ENCODE data around the gene NAA25.
A peak's percentile ranks its signal among the peaks of the same experiment; 100 is the strongest.

Gene NAA25

DNA sequence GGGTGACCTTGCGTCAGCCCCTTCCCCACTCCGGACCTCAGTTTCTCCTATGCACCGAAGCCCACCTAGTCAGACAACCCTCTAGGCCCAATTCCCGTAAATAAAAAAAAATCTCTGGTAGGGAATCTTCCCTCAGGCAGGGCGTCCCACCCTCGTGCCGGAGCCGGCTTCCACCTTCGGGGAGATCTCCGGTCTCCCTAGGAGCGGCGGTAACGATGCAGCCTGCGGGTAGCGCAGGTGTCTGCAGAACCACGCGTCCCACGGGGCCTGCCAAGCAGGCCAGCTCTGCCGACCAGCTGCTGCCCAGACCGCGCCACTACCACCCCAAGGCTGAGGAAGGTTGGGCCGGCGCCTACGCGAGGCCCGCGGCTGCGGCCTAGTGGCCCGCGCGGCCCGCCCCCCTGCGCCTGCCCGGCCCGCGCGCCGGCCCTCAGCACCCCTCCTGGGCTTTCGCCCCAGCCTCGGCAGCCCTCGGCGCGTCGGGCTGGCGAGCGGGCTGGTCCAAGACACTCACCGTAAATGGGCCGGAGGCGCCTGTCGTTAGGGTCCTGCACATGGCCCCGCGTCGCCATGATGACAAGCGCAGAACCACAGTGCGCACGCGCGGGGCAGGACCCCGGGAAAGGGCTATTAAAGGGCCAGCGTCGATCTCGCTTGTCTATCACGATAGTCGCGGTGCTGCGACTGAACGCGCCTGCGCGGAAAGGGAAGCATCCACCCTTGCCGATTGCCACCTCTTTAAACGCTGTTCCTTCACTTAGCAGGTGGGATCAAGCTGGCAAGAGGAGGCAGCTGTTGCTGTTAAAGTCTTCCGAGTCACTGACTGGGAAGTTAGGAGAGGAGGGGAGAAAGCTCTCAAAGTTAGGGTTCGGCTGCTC, at the start of gene NAA25:
Gene NAA25 (minus strand): TSS at position 582 of the 878 bp plus-strand sequence. CDS start 10 bp downstream, at position 572.
- peak; percentile 81 for DNase-seq (ENCODE audit: low read depth)

DNA sequence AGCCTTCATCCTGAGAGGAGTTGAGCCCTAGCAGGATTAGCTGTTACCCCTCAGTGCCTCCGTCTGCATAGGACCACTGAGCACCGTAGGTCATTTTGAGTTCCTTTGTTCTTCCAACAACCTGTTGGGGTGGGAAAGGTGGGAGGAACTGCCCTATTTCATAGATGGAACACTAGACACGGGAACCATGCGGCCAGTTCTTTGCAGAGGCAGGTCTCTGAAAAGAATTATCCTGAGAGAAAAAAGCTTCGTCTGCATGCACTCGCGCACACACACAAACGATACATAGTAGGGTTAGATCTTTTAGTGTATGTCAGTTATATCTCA, 45.3 kb upstream of the NAA25 start:
- DNase-seq (ENCODE audit: low read depth): no peak

DNA sequence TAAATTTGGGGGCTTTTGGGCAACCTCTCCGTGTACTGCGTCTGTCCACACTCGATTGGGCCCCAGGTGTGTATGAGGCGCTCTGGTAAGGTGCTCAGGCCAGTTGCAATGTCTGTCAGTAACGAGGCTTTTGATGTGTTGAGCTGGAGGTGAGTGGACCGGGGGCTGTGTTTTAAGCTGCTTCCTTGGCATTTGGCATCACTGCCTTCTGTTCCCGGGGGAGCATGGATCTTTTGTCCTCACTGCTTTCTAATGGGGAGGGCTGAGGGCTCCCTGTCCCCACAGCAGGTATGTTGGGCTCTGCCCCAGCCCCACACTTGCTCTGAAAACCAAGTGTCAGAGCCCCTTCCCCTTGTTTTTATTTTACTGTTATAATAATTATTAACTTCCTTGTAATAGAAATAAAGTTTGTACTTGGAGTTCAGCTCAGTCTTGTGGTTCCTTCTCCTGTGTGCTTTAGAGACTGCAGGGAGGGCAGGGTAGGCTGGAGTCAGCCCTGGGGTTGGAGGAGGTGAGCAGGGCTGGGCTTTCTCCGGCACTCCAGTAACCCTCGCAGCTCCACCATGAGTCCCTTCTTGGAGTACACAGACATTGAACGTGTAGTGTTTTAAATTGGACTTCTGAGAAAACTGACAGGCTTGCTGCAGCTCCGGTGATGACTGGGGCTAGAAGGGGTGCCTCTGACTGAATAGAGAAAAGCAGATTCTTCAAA, 44.8 kb upstream of the NAA25 start:
- DNase-seq (ENCODE audit: low read depth): no peak

- DNase-seq (ENCODE audit: low read depth): no peak
These were observed 43.4 kb upstream of the NAA25 start for GRCh38 chr12:112151766-112152541.

- no peak for DNase-seq (ENCODE audit: low read depth)
These were observed 41.0 kb upstream of the NAA25 start for GRCh38 chr12:112149596-112149995.

GRCh38 chr12:112148031-112148513, 39.5 kb upstream of the NAA25 start:
- DNase-seq (ENCODE audit: low read depth): no peak

- no peak for DNase-seq (ENCODE audit: low read depth)
These were observed 37.5 kb upstream of the NAA25 start for GRCh38 chr12:112146123-112146522.

DNA sequence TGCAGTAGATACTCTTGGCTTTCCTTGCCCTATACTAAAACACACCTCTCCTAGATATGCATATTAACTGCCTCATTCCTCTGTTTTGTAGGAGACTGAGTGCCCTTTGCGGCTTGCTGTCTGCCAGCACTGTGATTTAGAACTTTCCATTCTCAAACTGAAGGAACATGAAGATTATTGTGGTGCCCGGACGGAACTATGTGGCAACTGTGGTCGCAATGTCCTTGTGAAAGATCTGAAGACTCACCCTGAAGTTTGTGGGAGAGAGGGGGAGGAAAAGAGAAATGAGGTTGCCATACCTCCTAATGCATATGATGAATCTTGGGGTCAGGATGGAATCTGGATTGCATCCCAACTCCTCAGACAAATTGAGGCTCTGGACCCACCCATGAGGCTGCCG, 32.1 kb upstream of the NAA25 start:
- DNase-seq (ENCODE audit: low read depth): no peak

DNA sequence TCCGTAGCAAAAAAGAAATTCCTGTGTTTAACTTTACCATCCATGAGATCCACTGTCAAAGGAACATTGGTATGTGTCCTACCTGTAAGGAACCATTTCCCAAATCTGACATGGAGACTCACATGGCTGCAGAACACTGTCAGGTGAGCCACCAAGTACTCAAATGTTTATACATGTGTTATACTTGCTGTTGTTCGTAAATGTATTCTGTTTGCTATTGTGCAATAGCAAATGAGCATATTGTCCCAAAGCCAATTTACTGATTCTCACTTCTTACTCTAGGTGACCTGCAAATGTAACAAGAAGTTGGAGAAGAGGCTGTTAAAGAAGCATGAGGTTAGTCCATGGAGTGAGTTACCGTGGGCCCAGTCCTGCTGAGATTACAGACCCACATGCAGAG, 26.1 kb upstream of the NAA25 start:
- no peak for DNase-seq (ENCODE audit: low read depth)

GRCh38 chr12:112133418-112133817, 24.8 kb upstream of the NAA25 start:
- DNase-seq (ENCODE audit: low read depth): no peak

DNA sequence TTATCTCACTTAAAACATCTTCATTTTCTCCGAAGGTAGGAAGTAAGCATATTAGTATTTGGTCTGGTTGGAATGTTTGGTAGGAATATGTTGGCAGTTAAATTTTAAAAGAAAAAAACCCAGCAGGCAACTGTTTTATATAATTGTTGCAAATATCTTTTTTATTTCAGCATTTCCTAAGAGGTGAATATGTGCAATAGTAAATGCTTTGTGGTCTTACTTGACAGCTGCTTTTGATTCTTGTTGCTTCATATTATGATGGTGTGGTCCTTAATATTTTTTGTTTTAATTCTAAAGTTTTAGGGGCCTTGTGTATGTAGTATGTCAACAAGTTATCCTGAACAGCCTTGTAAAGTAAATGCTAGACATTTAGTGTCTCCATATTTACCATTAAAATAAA, 23.1 kb upstream of the NAA25 start:
- DNase-seq (ENCODE audit: low read depth): no peak

DNA sequence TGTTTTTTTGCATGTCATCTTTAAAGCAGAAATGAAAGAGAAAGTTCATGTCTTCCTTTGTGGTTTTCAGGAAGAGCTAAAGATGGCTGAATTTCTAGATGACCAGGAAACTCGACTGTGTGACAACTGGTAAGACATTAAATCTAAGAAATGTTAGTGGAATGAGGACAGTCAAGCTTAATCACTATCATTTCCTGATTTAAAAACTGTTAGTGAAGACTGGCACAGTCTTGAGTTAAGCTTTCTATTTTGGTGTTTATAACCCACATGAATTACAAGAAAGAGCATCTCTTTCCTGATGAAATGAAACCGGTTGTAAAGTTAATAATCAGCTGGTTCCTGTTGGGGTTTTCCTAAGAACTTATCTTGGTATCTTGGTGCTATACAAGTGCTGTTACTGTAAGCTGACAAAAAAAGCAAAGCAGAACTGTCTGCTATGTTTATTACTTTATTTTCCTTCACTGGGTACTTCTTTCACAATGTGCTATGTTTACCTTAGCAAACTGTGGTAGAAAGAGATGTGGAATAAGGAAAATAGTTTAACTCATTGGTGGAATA, 21.9 kb upstream of the NAA25 start:
- no peak for DNase-seq (ENCODE audit: low read depth)

GRCh38 chr12:112126911-112127310, 18.3 kb upstream of the NAA25 start:
- no peak for DNase-seq (ENCODE audit: low read depth)

DNA sequence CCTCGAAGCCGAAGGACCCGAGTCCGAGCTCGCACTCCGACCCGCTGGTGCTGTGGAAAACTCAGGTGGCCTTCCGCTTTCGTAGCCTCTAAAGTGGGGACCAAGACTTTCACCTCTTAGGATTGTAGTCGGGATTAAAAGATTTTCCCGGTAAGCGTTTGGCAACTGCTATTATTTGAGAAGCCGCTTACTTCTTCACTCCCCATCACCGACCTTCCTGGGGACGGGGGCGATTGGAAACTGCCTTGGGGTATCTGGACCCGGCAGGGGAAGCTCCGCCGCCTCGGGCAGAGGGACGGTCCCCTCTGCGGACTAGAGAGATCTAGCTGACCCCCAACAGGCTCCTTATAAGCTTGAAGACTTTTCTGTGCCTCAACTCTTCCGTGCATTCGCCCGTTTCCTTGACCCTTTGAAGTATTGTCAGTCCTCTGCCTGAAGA, 17.4 kb upstream of the NAA25 start:
- no peak for DNase-seq (ENCODE audit: low read depth)

DNA sequence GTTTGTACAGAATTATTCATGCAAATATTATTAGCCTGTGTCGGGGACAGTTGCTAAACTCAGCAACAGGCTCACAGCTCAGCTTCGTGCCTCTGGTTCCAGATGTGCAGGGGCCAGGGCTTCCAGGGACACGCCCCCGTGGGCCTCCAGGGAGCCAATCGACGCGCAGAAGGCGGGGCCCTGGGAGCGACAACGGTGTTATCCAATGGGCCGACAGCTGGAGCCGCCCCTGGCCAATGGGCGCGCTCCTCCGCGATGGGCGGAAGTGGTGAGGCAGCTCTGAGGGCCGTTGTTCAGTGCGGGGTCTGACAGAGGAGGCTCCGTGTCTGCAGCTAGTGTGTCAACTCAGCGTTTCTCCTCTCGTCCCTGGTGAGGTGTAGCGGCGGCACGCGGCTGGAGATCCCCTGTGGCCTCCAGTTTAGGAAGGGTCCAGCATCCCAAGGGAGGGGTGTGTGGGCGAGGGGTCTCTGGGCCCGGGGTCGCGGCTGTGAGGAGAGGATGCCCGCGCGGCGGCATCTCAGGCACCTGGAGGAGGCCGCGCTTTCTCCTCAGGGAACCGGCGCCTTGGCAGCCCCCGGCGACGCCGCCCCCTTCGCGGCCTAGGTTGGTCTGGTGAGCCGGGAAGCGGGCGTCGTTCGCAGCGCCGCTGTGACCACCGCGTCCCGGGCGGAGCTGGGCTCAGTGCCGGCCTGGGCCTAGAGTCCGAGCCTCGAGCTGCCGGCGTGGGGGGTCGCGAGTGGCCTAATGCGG, 16.8 kb upstream of the NAA25 start, which contains the start of gene TRAFD1:
Gene TRAFD1 (plus strand): TSS at position 311 of the 750 bp plus-strand sequence. CDS start 4,963 bp downstream, outside the sequence.
- DNase-seq (ENCODE audit: low read depth): peak; percentile 97

- DNase-seq (ENCODE audit: low read depth): no peak
These were observed 16.3 kb upstream of the NAA25 start for GRCh38 chr12:112124918-112125249.

DNA sequence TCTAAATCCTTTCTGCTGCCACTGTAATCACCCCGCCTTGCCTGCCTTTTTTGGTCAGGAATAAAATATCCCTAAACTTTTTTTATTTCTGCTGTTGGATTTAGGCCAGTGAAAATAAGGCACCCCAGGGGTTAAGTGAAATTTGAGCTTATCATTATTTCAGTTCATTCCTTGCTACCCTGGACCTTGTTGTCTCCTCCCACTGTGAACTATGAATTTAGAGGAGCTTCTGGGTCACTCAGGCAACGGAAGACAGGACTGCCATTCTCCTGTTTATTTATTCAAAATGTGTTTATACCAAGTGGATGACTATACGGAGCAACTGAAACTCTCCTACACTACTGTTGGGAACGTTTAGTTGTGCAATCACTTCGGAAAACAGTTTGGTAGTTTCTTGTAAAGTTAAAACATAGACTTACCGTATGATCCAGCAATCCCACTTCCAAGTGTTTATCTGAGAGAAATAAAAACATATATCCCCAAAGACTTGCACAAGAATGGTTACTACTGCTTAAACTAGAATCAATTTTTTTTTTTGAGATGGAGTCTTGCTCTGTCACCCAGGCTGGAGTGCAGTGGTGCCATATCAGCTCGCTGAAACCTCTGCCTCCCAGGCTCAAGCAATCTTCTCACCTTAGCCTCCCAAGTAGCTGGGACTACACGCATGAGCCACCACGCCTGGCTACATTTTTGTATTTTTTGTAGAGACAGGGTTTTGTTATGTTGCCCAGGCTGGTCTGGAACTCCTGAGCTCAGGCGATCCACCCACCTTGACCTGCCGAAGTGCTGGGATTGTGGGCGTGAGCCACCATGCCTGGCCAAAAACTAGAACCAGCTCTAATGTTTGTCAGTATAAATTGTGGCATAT, 14.5 kb upstream of the NAA25 start:
- no peak for DNase-seq (ENCODE audit: low read depth)

DNA sequence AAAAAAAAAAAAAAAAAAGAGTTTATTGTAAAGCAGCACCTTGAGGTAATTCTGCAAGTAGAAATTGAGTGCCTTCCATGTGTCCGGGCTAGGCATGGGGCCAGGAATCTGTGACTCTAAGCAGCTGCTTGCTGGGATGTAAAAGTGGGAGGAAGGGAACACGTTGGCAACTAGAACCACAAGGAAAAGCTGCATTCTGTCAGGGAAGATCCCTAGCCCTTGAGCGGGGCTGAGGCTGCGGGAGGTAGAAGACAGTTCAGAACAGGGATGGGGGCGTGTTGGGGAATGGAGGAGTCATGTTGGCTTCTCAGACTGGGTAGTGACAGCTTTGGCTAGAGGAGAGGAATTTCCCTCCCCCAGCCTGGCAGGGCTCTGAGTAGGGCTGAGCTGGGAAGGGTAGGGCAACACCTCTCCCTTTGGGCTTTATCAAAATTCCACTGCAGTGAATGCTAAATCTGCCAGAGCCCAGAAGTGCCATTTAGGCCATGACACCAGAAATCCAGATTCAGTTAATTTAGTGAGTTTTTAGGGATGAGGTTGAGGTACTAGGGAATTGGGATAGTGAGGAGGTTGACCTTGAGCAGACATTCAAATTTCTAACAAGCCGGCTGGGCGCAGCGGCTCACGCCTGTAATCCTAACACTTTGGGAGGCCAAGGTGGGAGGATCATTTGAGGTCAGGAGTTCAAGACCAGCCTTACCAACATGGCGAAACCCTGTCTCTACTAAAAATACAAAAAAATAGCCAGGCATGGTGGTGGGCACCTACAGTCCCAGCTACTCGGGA, 13.4 kb upstream of the NAA25 start:
- DNase-seq (ENCODE audit: low read depth): no peak

DNA sequence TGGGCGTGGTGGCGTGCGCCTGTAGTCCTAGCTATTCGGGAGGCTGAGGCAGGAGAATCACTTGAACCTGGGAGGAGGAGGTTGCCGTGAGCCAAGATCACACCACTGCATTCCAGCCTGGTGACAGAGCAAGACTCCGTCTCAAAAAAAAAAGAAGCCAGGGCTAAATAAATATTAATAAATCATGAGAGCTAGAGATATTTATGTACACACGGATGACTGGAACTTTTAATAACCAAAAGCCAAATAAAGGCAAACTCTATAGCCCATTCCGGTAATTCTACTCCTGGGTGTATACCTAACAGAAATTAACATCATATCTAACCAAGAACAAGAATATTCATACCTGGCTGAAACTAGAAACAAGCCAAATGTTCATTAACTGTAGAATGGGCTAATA, 9.1 kb upstream of the NAA25 start:
- DNase-seq (ENCODE audit: low read depth): no peak

All from activated gamma-delta T cell treated with anti-CD3 and anti-CD28 coated beads, Interleukin-2, amount 50 U/mL, for 16 hours (primary cell).